GM18508 (cell line): ENCODE data around the gene ERN2.
A peak's percentile ranks its signal among the peaks of the same experiment; 100 is the strongest.

Source experiments
- ATAC-seq: cut with Tn5 transposase; IDR thresholded peaks from one replicate; pipeline ENCODE4 v1.9.1; 2021; ENCODE audit warnings: moderate number of reproducible peaks; ENCODE audit not compliant: insufficient read depth, unreplicated experiment

The ERN2 gene

DNA sequence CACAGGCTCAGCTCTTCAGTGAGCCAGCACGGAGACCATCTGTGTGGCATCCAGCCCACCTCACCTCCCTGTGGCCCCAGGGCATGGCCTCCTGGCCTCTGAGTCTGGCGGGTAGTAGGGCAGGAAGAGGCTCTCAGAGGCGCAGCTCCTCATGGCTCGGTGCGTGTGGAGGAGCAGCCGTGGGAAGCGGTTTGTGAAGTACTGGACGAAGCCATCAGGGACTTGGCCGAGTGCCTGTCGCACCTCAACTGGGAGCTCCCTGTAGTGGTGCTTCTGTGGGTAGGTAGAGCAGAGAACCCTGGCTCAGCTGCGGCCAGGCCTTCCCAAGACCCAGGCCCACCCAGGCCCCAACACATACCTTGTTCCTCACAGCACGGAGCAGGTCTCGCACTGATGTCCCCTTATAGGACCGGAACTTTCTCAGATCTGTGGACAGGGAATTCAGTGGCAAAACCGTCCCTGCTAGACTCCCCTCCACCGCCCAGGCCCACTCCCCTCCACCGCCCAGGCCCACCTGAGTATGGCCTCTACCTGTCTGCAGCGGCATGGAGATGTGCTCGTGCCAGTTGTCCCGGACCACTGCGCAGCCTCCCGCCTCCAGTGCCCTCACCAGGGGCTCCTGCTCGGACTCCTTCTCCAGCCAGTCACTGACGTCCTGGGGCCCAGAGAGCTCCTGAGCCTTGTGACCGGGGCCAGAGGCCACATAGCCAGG lies 22.1 kb downstream of the ERN2 start:
- no peak for ATAC-seq

DNA sequence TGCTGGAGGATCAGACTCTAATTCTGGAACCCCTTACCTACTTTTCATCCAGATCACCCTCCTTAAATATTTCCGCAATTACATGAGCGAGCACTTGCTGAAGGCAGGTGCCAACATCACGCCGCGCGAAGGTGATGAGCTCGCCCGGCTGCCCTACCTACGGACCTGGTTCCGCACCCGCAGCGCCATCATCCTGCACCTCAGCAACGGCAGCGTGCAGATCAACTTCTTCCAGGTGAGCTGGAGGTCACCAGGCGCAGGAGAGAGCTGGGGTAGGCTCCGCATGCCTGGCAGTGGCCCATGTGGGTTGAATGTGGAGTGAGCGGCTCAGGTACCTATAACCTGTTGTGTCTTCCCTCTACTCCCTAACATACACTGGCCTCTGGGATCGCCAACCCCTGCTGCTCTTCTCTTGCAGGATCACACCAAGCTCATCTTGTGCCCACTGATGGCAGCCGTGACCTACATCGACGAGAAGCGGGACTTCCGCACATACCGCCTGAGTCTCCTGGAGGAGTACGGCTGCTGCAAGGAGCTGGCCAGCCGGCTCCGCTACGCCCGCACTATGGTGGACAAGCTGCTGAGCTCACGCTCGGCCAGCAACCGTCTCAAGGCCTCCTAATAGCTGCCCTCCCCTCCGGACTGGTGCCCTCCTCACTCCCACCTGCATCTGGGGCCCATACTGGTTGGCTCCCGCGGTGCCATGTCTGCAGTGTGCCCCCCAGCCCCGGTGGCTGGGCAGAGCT lies 23.4 kb downstream of the ERN2 start:
- no peak for ATAC-seq

DNA sequence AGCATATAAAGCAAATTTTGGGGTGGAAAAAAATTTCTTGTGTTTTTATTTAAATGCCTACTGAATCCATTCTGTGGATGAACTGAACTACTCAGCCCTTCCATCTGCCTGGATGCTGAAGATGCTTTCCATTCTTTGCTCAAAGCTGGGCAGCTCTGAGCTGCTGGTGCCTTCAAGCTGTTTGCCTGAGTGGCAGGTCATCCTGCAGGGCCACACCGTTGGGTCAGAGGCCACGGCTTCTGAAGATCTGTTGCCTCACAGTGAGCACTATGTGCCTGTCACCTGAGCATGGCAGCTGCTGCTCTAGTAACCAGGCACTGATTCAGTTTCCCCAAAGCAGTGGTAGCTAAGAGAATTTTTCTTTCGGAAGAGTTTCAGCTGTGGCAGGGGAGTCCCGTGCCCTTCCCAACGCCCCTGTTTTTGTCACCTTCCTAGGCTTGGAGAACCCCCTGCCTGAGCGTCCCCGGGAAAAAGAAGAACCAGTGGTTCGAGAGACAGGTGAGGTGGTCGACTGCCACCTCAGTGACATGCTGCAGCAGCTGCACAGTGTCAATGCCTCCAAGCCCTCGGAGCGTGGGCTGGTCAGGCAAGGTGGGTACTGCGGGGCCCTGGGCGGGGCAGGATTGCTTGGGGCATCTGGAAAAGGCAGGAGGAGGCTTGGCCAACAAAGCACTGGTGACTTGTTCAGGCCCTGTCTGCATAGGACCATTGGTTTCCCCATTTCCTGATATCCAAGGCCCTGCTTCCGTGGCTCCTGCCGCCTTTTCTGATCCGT lies 25.8 kb downstream of the ERN2 start:
- no peak for ATAC-seq

GRCh38 chr16:23683487-23683886 lies 29.5 kb downstream of the ERN2 start:
- no peak for ATAC-seq

DNA sequence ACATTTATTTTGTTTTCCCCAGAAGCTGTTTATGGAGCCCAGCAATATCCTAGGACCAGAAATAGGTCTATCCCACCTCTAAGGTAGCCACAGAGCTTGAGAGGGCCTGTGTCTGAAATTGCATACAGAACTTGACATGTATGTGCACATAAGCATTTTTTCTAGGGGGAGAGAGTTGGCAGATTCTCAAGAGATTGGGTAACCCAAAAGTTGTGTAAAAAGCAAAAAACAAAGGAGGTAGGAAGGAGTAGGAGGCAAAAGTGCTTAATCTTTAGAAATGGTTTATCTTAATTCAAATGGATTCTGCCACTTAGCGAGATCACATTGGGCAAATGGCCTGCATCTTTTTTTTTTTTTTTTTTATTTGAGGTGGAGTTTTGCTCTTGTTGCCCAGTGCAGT lies 30.8 kb downstream of the ERN2 start:
- ATAC-seq, result no peak

DNA sequence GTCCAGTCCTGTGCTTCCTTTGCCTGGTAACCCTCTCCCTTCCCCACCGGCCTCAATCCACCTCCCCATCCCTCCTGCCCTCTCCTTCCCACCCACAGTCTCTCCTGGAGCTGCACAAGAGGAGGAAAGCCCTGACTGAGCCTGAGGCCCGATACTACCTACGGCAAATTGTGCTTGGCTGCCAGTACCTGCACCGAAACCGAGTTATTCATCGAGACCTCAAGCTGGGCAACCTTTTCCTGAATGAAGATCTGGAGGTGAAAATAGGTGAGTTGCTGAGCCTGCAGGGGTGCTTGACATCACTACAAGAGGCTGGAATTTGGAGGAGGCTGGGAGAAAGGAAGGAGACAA lies 33.1 kb downstream of the ERN2 start:
- ATAC-seq, result no peak

DNA sequence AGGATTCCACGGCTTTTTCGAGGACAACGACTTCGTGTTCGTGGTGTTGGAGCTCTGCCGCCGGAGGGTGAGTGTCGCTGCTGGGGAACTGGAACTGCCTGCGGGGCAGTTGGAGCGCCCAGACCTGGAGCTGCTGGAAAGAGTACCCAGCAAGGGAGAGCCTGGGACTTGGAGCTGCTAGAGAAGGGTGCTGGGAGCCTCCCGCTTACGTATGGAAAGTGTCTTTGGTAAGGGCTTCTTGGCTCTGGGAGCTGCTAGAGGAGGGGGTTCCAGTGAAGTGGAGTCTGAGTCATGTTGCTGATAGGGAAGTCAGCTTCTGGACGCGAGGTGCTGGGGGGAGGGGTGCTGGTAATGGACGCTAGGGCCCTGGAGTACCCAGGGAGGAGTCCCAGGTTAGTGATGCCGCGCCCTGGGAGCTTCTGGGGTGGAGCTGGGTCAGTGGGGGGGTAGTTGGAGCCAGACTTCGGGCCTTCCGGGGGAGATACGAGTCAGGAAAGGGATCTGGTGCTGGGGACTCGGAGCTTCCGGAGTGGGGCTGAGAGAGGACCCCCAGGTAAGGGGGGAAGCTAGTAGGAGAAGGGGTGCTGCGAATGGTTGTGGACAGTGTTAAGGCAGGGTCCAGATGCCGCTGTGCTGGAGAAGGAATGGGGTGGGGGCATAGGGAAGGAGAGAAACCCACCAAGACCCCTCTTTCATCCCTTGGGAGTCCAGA lies 33.6 kb downstream of the ERN2 start:
- no peak for ATAC-seq

GRCh38 chr16:23678430-23679273 lies 34.4 kb downstream of the ERN2 start, which contains the start of gene PLK1:
TSS of gene PLK1 (plus strand) at chr16:23678889. CDS start at chr16:23678933, 44 bp downstream.
- peak; percentile 54 for ATAC-seq

- ATAC-seq, result no peak
These were observed 36.0 kb downstream of the ERN2 start for GRCh38 chr16:23676924-23677480.

DNA sequence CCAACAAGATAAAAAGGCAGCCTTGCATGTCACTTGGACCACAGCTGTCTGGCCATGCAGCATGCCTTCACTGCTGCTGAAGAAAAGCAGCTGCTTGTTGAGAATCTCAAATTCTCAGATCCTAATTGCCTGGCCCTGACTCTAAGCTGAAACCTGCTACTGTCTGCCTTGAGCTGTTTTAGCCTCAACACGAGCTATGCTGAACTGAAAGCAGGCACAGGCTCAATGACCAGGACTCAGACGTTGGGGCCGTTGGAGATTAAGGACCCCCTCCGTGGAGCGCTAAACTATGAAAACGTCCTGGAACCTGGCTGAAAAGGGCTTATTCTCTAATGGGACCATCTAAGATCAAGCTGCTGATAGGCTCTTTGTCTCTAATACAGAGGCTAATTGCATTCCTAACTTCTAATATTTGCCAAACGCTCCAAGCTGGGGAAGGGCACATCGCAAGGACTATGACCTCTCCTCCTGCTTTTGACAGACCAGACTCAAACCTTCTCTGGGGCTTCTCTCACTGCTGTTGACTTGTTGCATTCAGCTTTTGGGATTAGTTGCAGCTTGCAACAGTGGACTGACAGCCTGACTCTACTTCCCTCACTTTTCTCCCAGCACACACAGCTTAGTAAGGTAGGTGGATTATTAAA lies 38.9 kb downstream of the ERN2 start:
- no peak for ATAC-seq

- peak; percentile 84 for ATAC-seq
These were observed 42.8 kb downstream of the ERN2 start for GRCh38 chr16:23670137-23670776.

GRCh38 chr16:23668873-23669272 lies 44.1 kb downstream of the ERN2 start:
- no peak for ATAC-seq

GRCh38 chr16:23668225-23668624 lies 44.8 kb downstream of the ERN2 start:
- ATAC-seq, result no peak

GRCh38 chr16:23667355-23667659 lies 45.7 kb downstream of the ERN2 start:
- ATAC-seq, result no peak

- no peak for ATAC-seq
These were observed 46.3 kb downstream of the ERN2 start for GRCh38 chr16:23666571-23667354.

GRCh38 chr16:23663918-23664317 lies 49.1 kb downstream of the ERN2 start:
- ATAC-seq, result no peak

- no peak for ATAC-seq
These were observed 61.0 kb downstream of the ERN2 start for GRCh38 chr16:23651943-23652468.
